SK-N-SH (cell line): Measurements from ENCODE around the gene S100A8. TPM values are rescaled to one million over a fixed set of nuclear protein-coding genes. Genes with fewer than 3 reads are reported as not detected.

Experiments
- CTCF ChIA-PET: fragments of 300-600, 350-600 bp; formaldehyde crosslinking; extraction: SDS; loops from one replicate; lab custom pipeline; 2021; lab: Yijun Ruan, JAX
- POLR2A ChIA-PET: fragments of 350-600 bp; sonication (Branson Sonifier 250); formaldehyde crosslinking; extraction: SDS; loops from one replicate; lab custom pipeline; 2020; ENCODE audit warnings: antibody characterized with exemption, inconsistent platforms; lab: Yijun Ruan, JAX
- DNase-seq: peaks from one replicate; pipeline ENCODE4 v3.0.0; 2012
- H2AFZ ChIP-seq: fragments of 200-600 bp; sonication (generic); 2 replicates; pipeline ENCODE4 v1.8.1; 2016; ENCODE audit warnings: antibody characterized with exemption, mild to moderate bottlenecking, low read depth
- H3F3A ChIP-seq: fragments of 200-600 bp; sonication (generic); replicated peaks from 2 replicates; pipeline ENCODE3; 2016; ENCODE audit warnings: antibody characterized with exemption, mild to moderate bottlenecking; ENCODE audit not compliant: insufficient read depth
- H3K27ac ChIP-seq, 2 experiments: fragments of 200-500 bp in 1 of 2; fragments of 200-600 bp in 1 of 2; sonication (Bioruptor generic) in 1 of 2; sonication (generic), shearing (Covaris generic) in 1 of 2; 2 replicates each; pipeline versions ENCODE4 v1.5.1 to v1.6.1; 2014 to 2016; ENCODE audit warnings: low read depth in 2 of 2, inconsistent platforms in 1 of 2, low read length in 1 of 2, mild to moderate bottlenecking in 1 of 2, mixed read lengths in 1 of 2
- H3K27me3 ChIP-seq: fragments of 200-600 bp; sonication (generic), shearing (Covaris generic); 2 replicates; pipeline ENCODE4 v1.6.1; 2016; ENCODE audit warnings: mixed run types; ENCODE audit not compliant: insufficient read depth
- H3K36me3 ChIP-seq, 2 experiments: fragments of 200-500 bp in 1 of 2; fragments of 200-600 bp in 1 of 2; sonication (Bioruptor generic) in 1 of 2; sonication (generic) in 1 of 2; replicated peaks in 1 of 2; 2 replicates each; pipeline versions ENCODE3 to v1.5.1; 2014 to 2016; ENCODE audit warnings: low read length in 1 of 2, mild to moderate bottlenecking in 1 of 2; ENCODE audit not compliant: insufficient read depth in 2 of 2, control insufficient read depth in 1 of 2
- H3K4me1 ChIP-seq, 2 experiments: fragments of 200-500 bp in 1 of 2; fragments of 200-600 bp in 1 of 2; sonication (Bioruptor generic) in 1 of 2; sonication (generic), shearing (Covaris generic) in 1 of 2; 2 replicates each; pipeline versions ENCODE4 v1.5.1 to v1.6.1; 2014 to 2016; ENCODE audit warnings: low read depth in 1 of 2, low read length in 1 of 2, mixed run types in 1 of 2; ENCODE audit not compliant: insufficient read depth in 2 of 2, control insufficient read depth in 1 of 2
- H3K4me2 ChIP-seq: fragments of 200-600 bp; sonication (generic), shearing (Covaris generic); 2 replicates; pipeline ENCODE4 v1.6.1; 2017; ENCODE audit warnings: mixed run types
- H3K4me3 ChIP-seq, 2 experiments: fragments of 200-500 bp in 1 of 2; fragments of 200-600 bp in 1 of 2; sonication (Bioruptor generic) in 1 of 2; sonication (generic), shearing (Covaris generic) in 1 of 2; 2 replicates each; pipeline versions ENCODE4 v1.5.1 to v1.8.1; 2014 to 2016; ENCODE audit warnings: low read depth in 2 of 2, inconsistent platforms in 1 of 2, low read length in 1 of 2, mild to moderate bottlenecking in 1 of 2, mixed read lengths in 1 of 2, moderate library complexity in 1 of 2
- H3K79me2 ChIP-seq: fragments of 200-600 bp; sonication (generic); 2 replicates; pipeline ENCODE4 v1.8.1; 2017; ENCODE audit warnings: mild to moderate bottlenecking; ENCODE audit not compliant: insufficient read depth
- H3K9ac ChIP-seq: fragments of 200-600 bp; sonication (generic); 2 replicates; pipeline ENCODE4 v1.6.1; 2017; ENCODE audit warnings: mixed run types
- H3K9me2 ChIP-seq: fragments of 200-600 bp; sonication (generic); 2 replicates; pipeline ENCODE4 v1.6.1; 2017; ENCODE audit warnings: mixed run types
- H3K9me3 ChIP-seq: fragments of 200-600 bp; sonication (generic); 2 replicates; pipeline ENCODE4 v1.6.1; 2017; ENCODE audit warnings: mixed run types, mild to moderate bottlenecking, moderate library complexity
- H4K20me1 ChIP-seq: fragments of 200-600 bp; sonication (generic); 2 replicates; pipeline ENCODE4 v1.6.1; 2017; ENCODE audit warnings: mild to moderate bottlenecking, mixed run types; ENCODE audit not compliant: insufficient read depth
- FOSL2 ChIP-seq: IDR thresholded peaks from 2 replicates; pipeline ENCODE4 v1.4.0; 2012; ENCODE audit warnings: low read depth, mild to moderate bottlenecking, moderate library complexity, borderline replicate concordance
- GATA2 ChIP-seq: sonication (generic); formaldehyde crosslinking; IDR thresholded peaks from 2 replicates; pipeline ENCODE4 v1.5.0; 2020; ENCODE audit warnings: mild to moderate bottlenecking, missing genetic modification reagents
- NFIC ChIP-seq: IDR thresholded peaks from 2 replicates; pipeline ENCODE4 v1.4.0; 2012; ENCODE audit warnings: borderline replicate concordance
- RCOR1 ChIP-seq: fragments of 150-350 bp; IDR thresholded peaks from 2 replicates; pipeline ENCODE4 v1.6.1; 2017; ENCODE audit warnings: antibody characterized with exemption, low read length
- RFX5 ChIP-seq: IDR thresholded peaks from 2 replicates; pipeline ENCODE4 v1.6.1; 2012; ENCODE audit warnings: mild to moderate bottlenecking, improper control_type of control experiment, low read length
- SMC3 ChIP-seq: IDR thresholded peaks from 2 replicates; pipeline ENCODE4 v1.6.1; 2012; ENCODE audit warnings: low read depth, low read length, improper control_type of control experiment
- USF2 ChIP-seq: fragments of 150-350 bp; IDR thresholded peaks from 2 replicates; pipeline ENCODE4 v1.6.1; 2017; ENCODE audit warnings: antibody characterized with exemption, low read length, low read depth, borderline replicate concordance
- YY1 ChIP-seq: IDR thresholded peaks from 2 replicates; pipeline ENCODE4 v1.4.0; 2012; ENCODE audit warnings: low read depth, mild to moderate bottlenecking
- WGBS: methylation state at CpG from one replicate; pipeline ENCODE4 v1.1.6; 2017; ENCODE audit warnings: low lambda C conversion rate; 5-methylcytosine and 5-hydroxymethylcytosine counted together
- polyA plus RNA-seq, 3 experiments: library from polyadenylated mRNA; depleted of rRNA; stranded (reverse); fragments of >200 nt; gene quantifications; 2 replicates each; pipeline ENCODE4 v1.2.3, GENCODE V29; 2012
- TF ChIP-seq, protein P1 (sequence below): IDR thresholded peaks from 2 replicates; pipeline ENCODE4 v1.4.0; 2012; ENCODE audit warnings: low read depth, borderline replicate concordance
- TF ChIP-seq, protein P2 (sequence below): IDR thresholded peaks from 2 replicates; pipeline ENCODE4; 2012

S100A8 gene
- polyA plus RNA-seq, 1 of the 3 experiments (the other 2 are of a cell fraction): not detected

DNA sequence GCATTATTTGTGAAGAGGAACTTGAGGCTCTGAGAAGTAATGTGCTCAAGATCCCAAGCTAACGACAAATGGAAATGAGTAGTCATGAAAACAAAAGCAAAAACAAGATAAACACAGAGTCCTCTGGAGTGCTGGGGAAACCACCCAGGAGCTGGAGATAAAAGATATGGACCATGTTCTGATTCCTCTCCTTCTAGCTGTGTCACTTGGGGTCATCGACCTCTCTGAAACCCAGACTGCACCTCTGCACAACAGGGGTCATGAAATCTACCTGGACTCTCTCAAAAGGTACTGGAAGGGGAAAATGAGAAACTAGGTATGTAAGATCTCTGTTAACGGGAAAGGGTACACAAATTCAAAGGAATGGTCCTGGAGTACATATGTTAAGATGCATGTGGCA, 48.7 kb downstream of the S100A8 start:
- H3K4me3 ChIP-seq: no peak overlapping the region
- H2AFZ ChIP-seq: no peak overlapping the region
- 2% methylated on average over 3 of the region's 3 CpGs for WGBS
- no peak overlapping the region for H3K27ac ChIP-seq
- no peak for TF ChIP-seq NFIC
- TF ChIP-seq SMC3: no peak
- no peak for TF ChIP-seq YY1
- TF ChIP-seq, protein P1, sequence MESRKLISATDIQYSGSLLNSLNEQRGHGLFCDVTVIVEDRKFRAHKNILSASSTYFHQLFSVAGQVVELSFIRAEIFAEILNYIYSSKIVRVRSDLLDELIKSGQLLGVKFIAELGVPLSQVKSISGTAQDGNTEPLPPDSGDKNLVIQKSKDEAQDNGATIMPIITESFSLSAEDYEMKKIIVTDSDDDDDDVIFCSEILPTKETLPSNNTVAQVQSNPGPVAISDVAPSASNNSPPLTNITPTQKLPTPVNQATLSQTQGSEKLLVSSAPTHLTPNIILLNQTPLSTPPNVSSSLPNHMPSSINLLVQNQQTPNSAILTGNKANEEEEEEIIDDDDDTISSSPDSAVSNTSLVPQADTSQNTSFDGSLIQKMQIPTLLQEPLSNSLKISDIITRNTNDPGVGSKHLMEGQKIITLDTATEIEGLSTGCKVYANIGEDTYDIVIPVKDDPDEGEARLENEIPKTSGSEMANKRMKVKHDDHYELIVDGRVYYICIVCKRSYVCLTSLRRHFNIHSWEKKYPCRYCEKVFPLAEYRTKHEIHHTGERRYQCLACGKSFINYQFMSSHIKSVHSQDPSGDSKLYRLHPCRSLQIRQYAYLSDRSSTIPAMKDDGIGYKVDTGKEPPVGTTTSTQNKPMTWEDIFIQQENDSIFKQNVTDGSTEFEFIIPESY: no peak
- TF ChIP-seq GATA2 (CRISPR knock-in tag): no peak
- TF ChIP-seq USF2: no peak
- TF ChIP-seq, protein P2, sequence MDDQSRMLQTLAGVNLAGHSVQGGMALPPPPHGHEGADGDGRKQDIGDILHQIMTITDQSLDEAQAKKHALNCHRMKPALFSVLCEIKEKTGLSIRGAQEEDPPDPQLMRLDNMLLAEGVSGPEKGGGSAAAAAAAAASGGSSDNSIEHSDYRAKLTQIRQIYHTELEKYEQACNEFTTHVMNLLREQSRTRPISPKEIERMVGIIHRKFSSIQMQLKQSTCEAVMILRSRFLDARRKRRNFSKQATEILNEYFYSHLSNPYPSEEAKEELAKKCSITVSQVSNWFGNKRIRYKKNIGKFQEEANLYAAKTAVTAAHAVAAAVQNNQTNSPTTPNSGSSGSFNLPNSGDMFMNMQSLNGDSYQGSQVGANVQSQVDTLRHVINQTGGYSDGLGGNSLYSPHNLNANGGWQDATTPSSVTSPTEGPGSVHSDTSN: no peak
- TF ChIP-seq RFX5: no peak
- TF ChIP-seq RCOR1: no peak
- TF ChIP-seq, all 33 proteins: peak for 0
- Histone ChIP-seq H3K36me3 (no peaks in the 10 kb centered on the region), H4K20me1 (no peaks in the 10 kb centered on the region), H3K9ac (no peak overlapping the region), H3K9me2 (no peaks in the 10 kb centered on the region), H3K4me2 (no peak overlapping the region), H3K4me1 (no peaks in the 10 kb centered on the region), H3K9me3 (no peaks in the 10 kb centered on the region), H3F3A (no peaks in the 10 kb centered on the region), H3K79me2 (no peaks in the 10 kb centered on the region), H3K27me3 (peaks cover 30% of the 10 kb centered on the region; the same call in 1 of the 2 replicates)
- ChIA-PET POLR2A (no interaction called here), CTCF (interaction anchor here (1.3 to 2.8 kb wide), 2 partner anchors 11 to 153 kb away, joined by 3 to 17 read pairs; no protein-coding TSS in a partner anchor)
- no peak for DNase-seq

- Histone ChIP-seq H3K4me1 (no peaks in the 10 kb centered on the region), H3K79me2 (no peaks in the 10 kb centered on the region), H3K9ac (no peak overlapping the region), H4K20me1 (no peaks in the 10 kb centered on the region), H3K4me2 (no peak overlapping the region), H3K4me3 (no peak overlapping the region), H3K27ac (no peak overlapping the region), H3K9me2 (no peaks in the 10 kb centered on the region), H3K9me3 (no peaks in the 10 kb centered on the region), H3K27me3 (peaks cover 24% of the 10 kb centered on the region; the same call in 1 of the 2 replicates), H2AFZ (no peak overlapping the region), H3F3A (no peaks in the 10 kb centered on the region), H3K36me3 (no peaks in the 10 kb centered on the region)
- CTCF ChIA-PET: interaction anchor here (1.3 to 2.8 kb wide), 2 partner anchors 11 to 153 kb away, joined by 3 to 17 read pairs; no protein-coding TSS in a partner anchor
- no peak for TF ChIP-seq FOSL2
- POLR2A ChIA-PET: no interaction called here
- no peak for DNase-seq
- 0% methylated on average over 4 of the region's 4 CpGs for WGBS
Measured at GRCh38 chr1:153341431-153341934, 49.4 kb downstream of the S100A8 start.
